OCI-LY7 (cell line): ENCODE measurements around the gene RASIP1. TPM values are rescaled to one million over a fixed set of nuclear protein-coding genes. Genes with fewer than 3 reads are reported as not detected.

ENCODE experiments used
- BruUV-seq: library from RNA; stranded (reverse); fragments of 400-500 nt; replicated peaks from 2 replicates; lab custom pipeline; 2021; lab: Mats Ljungman, UMichigan
- CTCF ChIA-PET: fragments of 300-600 bp; sonication (Branson Sonifier 250); formaldehyde crosslinking; loops from one replicate; lab custom pipeline; 2022; ENCODE audit warnings: antibody characterized with exemption; ENCODE audit not compliant: unreplicated experiment; lab: Charles Lee
- POLR2A ChIA-PET: fragments of 300-600 bp; sonication (Branson Sonifier 250); formaldehyde crosslinking; loops from one replicate; lab custom pipeline; 2022; ENCODE audit warnings: antibody characterized with exemption; lab: Charles Lee
- DNase-seq: peaks from one replicate; pipeline ENCODE4 v3.0.0-alpha.2; 2015; ENCODE audit warnings: low spot score
- H2AFZ ChIP-seq: fragments of 200-600 bp; sonication (generic), shearing (Covaris generic); 2 replicates; pipeline ENCODE4 v1.6.1; 2014; ENCODE audit warnings: mild to moderate bottlenecking, antibody characterized with exemption, low read length, moderate library complexity
- H3K27ac ChIP-seq: fragments of 200-600 bp; sonication (generic); 2 replicates; pipeline ENCODE4 v1.5.1; 2014; ENCODE audit warnings: mixed run types, low read depth, mild to moderate bottlenecking, moderate library complexity, low read length, inconsistent platforms; ENCODE audit not compliant: poor library complexity, severe bottlenecking
- H3K36me3 ChIP-seq: fragments of 200-600 bp; sonication (generic); 2 replicates; pipeline ENCODE4 v1.6.1; 2014; ENCODE audit warnings: mild to moderate bottlenecking, antibody characterized with exemption, low read length, moderate library complexity, mixed read lengths; ENCODE audit not compliant: insufficient read depth
- H3K4me1 ChIP-seq: fragments of 200-600 bp; sonication (generic); 2 replicates; pipeline ENCODE4 v1.5.1; 2014; ENCODE audit warnings: mild to moderate bottlenecking, low read length; ENCODE audit not compliant: insufficient read depth, poor library complexity, severe bottlenecking
- H3K4me2 ChIP-seq: fragments of 200-600 bp; sonication (generic); 2 replicates; pipeline ENCODE4 v1.6.1; 2014; ENCODE audit warnings: mild to moderate bottlenecking, low read length
- H3K4me3 ChIP-seq: fragments of 200-600 bp; sonication (generic); 2 replicates; pipeline ENCODE4 v1.5.1; 2014; ENCODE audit warnings: mild to moderate bottlenecking, low read depth, low read length; ENCODE audit not compliant: poor library complexity, severe bottlenecking
- H3K79me2 ChIP-seq: fragments of 200-600 bp; sonication (generic); 2 replicates; pipeline ENCODE4 v1.6.1; 2016; ENCODE audit warnings: low read depth, mild to moderate bottlenecking, low read length, moderate library complexity, mixed read lengths; ENCODE audit not compliant: insufficient read depth
- H3K9me2 ChIP-seq: fragments of 200-600 bp; sonication (generic); 2 replicates; pipeline ENCODE4 v1.6.1; 2016; ENCODE audit warnings: mild to moderate bottlenecking, low read length, mixed read lengths; ENCODE audit not compliant: insufficient read depth
- H3K9me3 ChIP-seq: fragments of 200-600 bp; sonication (generic); 2 replicates; pipeline ENCODE4 v1.6.1; 2014; ENCODE audit warnings: mild to moderate bottlenecking, mixed run types, low read length, mixed read lengths
- H4K20me1 ChIP-seq: fragments of 200-600 bp; sonication (generic); 2 replicates; pipeline ENCODE4 v1.6.1; 2014; ENCODE audit warnings: mild to moderate bottlenecking, antibody characterized with exemption, low read length, moderate library complexity, mixed read lengths; ENCODE audit not compliant: insufficient read depth
- CTCF ChIP-seq: fragments of 200-600 bp; sonication (generic); conservative IDR thresholded peaks from 2 replicates; pipeline ENCODE4 v1.5.1; 2014; ENCODE audit warnings: mild to moderate bottlenecking, antibody characterized with exemption, low read length, moderate library complexity, mixed read lengths
- EZH2phosphoT487 ChIP-seq: fragments of 200-600 bp; sonication (generic); IDR thresholded peaks from 2 replicates; pipeline ENCODE4 v1.6.1; 2018; ENCODE audit warnings: low read depth, borderline replicate concordance, mild to moderate bottlenecking, mixed run types, antibody characterized with exemption, low read length, moderate library complexity, mixed read lengths
- intact Hi-C: fragments of 100-400 bp; cut with micrococcal nuclease; formaldehyde crosslinking; loops from one replicate; pipeline ENCODE4 v1.10.0; 2022; ENCODE audit not compliant: unreplicated experiment
- total RNA-seq, 2 experiments: library from RNA; depleted of rRNA in 1 of 2; stranded (reverse); fragments of >200 nt in 1 of 2; shearing (Covaris generic) in 1 of 2; gene quantifications; 2 replicates each; pipeline ENCODE4 v1.2.3, GENCODE V29; 2014 to 2022

Gene RASIP1
- total RNA-seq, 2 experiments from 2014 or later = 0.09 to 0.36 TPM

GRCh38 chr19:48724796-48725753 lies 15.3 kb downstream of the RASIP1 start:
- no peak for TF ChIP-seq CTCF
- TF ChIP-seq EZH2phosphoT487 = no peak
- CTCF ChIA-PET = no interaction called here
- peaks cover 26% of the 10 kb centered on the region for H3K4me1 ChIP-seq
- no peaks in the 10 kb centered on the region for H3K79me2 ChIP-seq
- H3K4me2 ChIP-seq = peak overlapping the region; percentile 39
- POLR2A ChIA-PET = interaction anchor here (1.3 to 1.5 kb wide), 2 partner anchors 9 to 11 kb away, joined by 5 to 6 read pairs; no protein-coding TSS in a partner anchor
- peak; percentile 85 for DNase-seq
- H4K20me1 ChIP-seq = no peaks in the 10 kb centered on the region
- no peaks in the 10 kb centered on the region for H3K9me2 ChIP-seq
- peak overlapping the region; percentile 1 for H3K4me3 ChIP-seq
- BruUV-seq = no TSS peak
- peak overlapping the region; percentile 58 for H3K27ac ChIP-seq
- intact Hi-C loops = no loop called here
- peak overlapping the region; percentile 89 for H2AFZ ChIP-seq
- H3K36me3 ChIP-seq = no peaks in the 10 kb centered on the region
- no peaks in the 10 kb centered on the region; the same call in 1 of the 2 replicates for H3K9me3 ChIP-seq

DNA sequence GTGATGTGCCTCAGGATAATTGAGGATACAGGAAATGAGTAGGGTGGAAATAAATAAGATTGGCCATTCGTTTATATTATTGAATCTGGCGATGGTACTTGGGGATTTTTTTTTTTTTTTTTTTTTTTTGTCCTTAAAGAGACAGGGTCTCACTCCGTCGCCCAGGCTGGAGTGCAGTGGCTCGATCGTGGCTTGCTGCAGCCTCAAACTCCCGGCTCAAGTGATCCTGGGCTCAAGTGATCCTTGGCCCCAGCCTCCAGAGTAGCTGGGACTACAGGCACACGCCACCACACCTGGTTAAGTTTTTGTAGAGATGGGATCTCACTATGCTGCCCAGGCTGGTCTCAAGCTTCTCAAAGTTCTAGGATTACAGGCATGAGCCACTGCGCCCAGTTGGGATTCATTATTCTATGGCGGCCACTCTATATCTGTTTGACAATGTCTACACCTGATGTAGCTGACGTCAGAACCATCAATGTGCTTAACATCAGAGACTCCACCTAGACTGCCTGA lies 18.2 kb downstream of the RASIP1 start:
- H3K4me2 ChIP-seq = no peak overlapping the region
- H4K20me1 ChIP-seq = no peaks in the 10 kb centered on the region
- ChIA-PET CTCF (no interaction called here), POLR2A (interaction anchor here (0.7 kb wide), 1 partner anchor 137 kb away, joined by 5 read pairs; no protein-coding TSS in a partner anchor)
- H3K9me3 ChIP-seq = no peaks in the 10 kb centered on the region; the same call in 1 of the 2 replicates
- H3K4me3 ChIP-seq = no peak overlapping the region
- no peaks in the 10 kb centered on the region for H3K36me3 ChIP-seq
- no peak for DNase-seq
- H3K4me1 ChIP-seq = peaks cover 30% of the 10 kb centered on the region
- TF ChIP-seq EZH2phosphoT487 (no peak), CTCF (no peak)
- intact Hi-C loops = no loop called here
- H3K79me2 ChIP-seq = no peaks in the 10 kb centered on the region
- no peak overlapping the region for H2AFZ ChIP-seq
- BruUV-seq = no TSS peak
- H3K27ac ChIP-seq = no peak overlapping the region
- no peaks in the 10 kb centered on the region for H3K9me2 ChIP-seq
